Coronary artery (tissue), 2 donors: Measurements from ENCODE around the gene PPARG.
A peak's percentile ranks its signal among the peaks of the same experiment; 100 is the strongest.
"Not testable (repeated sequence)": the region's sequence is repeated elsewhere in the genome, so short reads cannot be mapped to it uniquely, and the experiment has no call there.

Experiments used
- DNase-seq: peaks from one replicate; pipeline ENCODE4 v3.0.0-alpha.2; 2017; ENCODE audit warnings: low spot score
- H3K27ac ChIP-seq, 2 donors: fragments of 200-600 bp; sonication (generic); one replicate each; pipeline ENCODE4 v1.5.1; 2016 to 2019
- H3K4me3 ChIP-seq: fragments of 200-600 bp; sonication (generic); 2 replicates; pipeline ENCODE4 v1.5.1; 2016; ENCODE audit warnings: mild to moderate bottlenecking, moderate library complexity
- CTCF ChIP-seq: fragments of 200-600 bp; sonication (generic); IDR thresholded peaks from one replicate; pipeline ENCODE4 v1.5.1; 2019; ENCODE audit warnings: antibody characterized with exemption

PPARG gene

GRCh38 chr3:12477256-12477655 lies 188.4 kb downstream of the PPARG start:
- no peak for DNase-seq
- no peak for TF ChIP-seq CTCF
- Histone ChIP-seq H3K4me3 (no peak overlapping the region), H3K27ac (no peak overlapping the region)

- H3K27ac ChIP-seq = no peak overlapping the region
- H3K4me3 ChIP-seq = no peak overlapping the region
- no peak for TF ChIP-seq CTCF
- no peak for DNase-seq
Measured at GRCh38 chr3:12478326-12478725, 189.5 kb downstream of the PPARG start.

- not testable (repeated sequence) for DNase-seq, H3K27ac ChIP-seq, H3K4me3 ChIP-seq
Measured at GRCh38 chr3:12479198-12479597, 190.3 kb downstream of the PPARG start.

- TF ChIP-seq CTCF = peak; percentile 60
- Histone ChIP-seq H3K27ac (no peak overlapping the region), H3K4me3 (no peak overlapping the region)
- no peak for DNase-seq
Measured at GRCh38 chr3:12479919-12480427, 191.1 kb downstream of the PPARG start.

- Histone ChIP-seq H3K27ac (no peak overlapping the region), H3K4me3 (peak overlapping the region; percentile 90)
- no peak for TF ChIP-seq CTCF
- DNase-seq = no peak
Measured at GRCh38 chr3:12483410-12483809, 194.5 kb downstream of the PPARG start.

GRCh38 chr3:12483872-12484197 lies 195.0 kb downstream of the PPARG start:
- H3K4me3 ChIP-seq = peak overlapping the region; percentile 90
- no peak for DNase-seq
- no peak for TF ChIP-seq CTCF
- H3K27ac ChIP-seq = peak overlapping the region in 1 of 2 donors; percentile 82
